Ureter (tissue), 1 donor: Measurements from ENCODE around the gene ARHGEF19. TPM values are rescaled to one million over a fixed set of nuclear protein-coding genes. Genes with fewer than 3 reads are reported as not detected.

ENCODE experiments used
- DNase-seq: peaks from one replicate; pipeline ENCODE4 v3.0.0-alpha.2; 2020; ENCODE audit warnings: low spot score
- total RNA-seq: library from RNA; stranded (reverse); gene quantifications from one replicate; pipeline ENCODE4 v1.2.4, GENCODE V29; 2023
- donor health status: DM: yes; HTN: yes; CAD: no.

Gene ARHGEF19
- total RNA-seq, 1 donor from 2014 or later: 24.8 TPM

GRCh38 chr1:16150508-16150907 lies 61.9 kb downstream of the ARHGEF19 start:
- DNase-seq: no peak

DNA sequence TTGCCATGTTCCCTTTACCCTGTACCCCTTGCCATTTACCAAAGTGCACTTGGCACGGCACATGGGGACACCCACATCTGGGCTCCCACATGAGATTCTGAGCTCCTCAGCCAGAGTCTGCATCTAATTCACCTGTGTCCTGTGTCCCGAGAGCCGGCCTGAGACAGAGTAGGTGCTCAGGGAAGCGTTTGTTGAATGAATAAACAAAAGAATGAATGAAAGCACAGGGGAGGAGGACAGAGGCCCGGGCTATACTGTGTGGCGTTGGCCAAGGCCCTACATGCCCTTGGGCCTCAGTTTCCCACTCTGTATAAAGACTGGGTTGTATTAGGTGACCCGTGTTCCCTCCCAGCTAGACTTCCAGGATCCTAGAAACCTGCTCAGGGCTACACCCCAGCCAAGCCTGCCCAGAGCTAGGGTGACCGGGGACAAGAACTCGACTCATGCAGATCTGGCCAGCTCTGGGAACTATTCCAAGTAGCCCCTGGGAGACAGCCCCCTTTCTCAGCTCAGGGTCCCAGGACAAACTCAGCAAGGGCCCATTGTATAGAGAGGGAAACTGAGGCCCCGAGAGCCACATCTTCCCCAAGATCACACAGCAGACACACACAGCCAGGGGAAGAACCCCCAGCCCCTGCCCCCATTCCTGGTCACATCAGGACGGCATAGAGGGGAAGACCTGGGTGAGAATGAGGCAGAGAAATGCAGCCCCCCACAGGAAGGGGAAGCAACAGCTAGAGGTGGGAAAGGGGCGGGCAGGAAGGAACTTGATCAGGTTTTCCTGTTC lies 62.6 kb downstream of the ARHGEF19 start:
- DNase-seq: no peak

GRCh38 chr1:16149146-16149545 lies 63.3 kb downstream of the ARHGEF19 start:
- no peak for DNase-seq

GRCh38 chr1:16148329-16149092 lies 63.9 kb downstream of the ARHGEF19 start:
- no peak for DNase-seq

Other genes with a start within 250 kb of the ARHGEF19 start
- 44.4 TPM for gene ZBTB17, start 236.6 kb downstream of the ARHGEF19 start, total RNA-seq
- not detected for gene SRARP, start 208.4 kb downstream of the ARHGEF19 start, total RNA-seq
- 36.2 TPM for gene HSPB7, start 194.6 kb downstream of the ARHGEF19 start, total RNA-seq
- gene CLCNKA, start 190.6 kb downstream of the ARHGEF19 start, total RNA-seq: 2.2 TPM
- 0.65 TPM for gene CLCNKB, start 168.9 kb downstream of the ARHGEF19 start, total RNA-seq
- gene FAM131C, start 139.0 kb downstream of the ARHGEF19 start, total RNA-seq: 0.60 TPM
- gene EPHA2, start 56.6 kb downstream of the ARHGEF19 start, total RNA-seq: 58.9 TPM
- 9.0 TPM for gene CPLANE2, start 24.5 kb upstream of the ARHGEF19 start, total RNA-seq
- gene FBXO42, start 139.8 kb upstream of the ARHGEF19 start, total RNA-seq: 33.1 TPM
- gene SZRD1, start 154.6 kb upstream of the ARHGEF19 start, total RNA-seq: 131 TPM
- gene SPATA21, start 224.8 kb upstream of the ARHGEF19 start, total RNA-seq: not detected
- 40.6 TPM for gene NECAP2, start 228.1 kb upstream of the ARHGEF19 start, total RNA-seq